Measurements from ENCODE around the gene BNC2.

- TF ChIP-seq CTCF (IDR thresholded peaks at IDR 0.05) (no peak), EP300 (IDR thresholded peaks at IDR 0.05; ENCODE audit: low read depth) (no peak), POLR2A (IDR thresholded peaks at IDR 0.05) (no peak)
Observed at GRCh38 chr9:16524823-16525222, 345.6 kb downstream of the BNC2 start.
